ENCODE measurements around the gene CD44.

- no peak for TF ChIP-seq CTCF (IDR thresholded peaks at IDR 0.05; ENCODE audit: low read depth, low read length)
- TF ChIP-seq EZH2phosphoT487 (IDR thresholded peaks at IDR 0.05; ENCODE audit: low read depth), result no peak
These were observed 831 bp downstream of the CD44 start for GRCh38 chr11:35139722-35140282.
